ENCODE measurements around the gene SLC1A7. TPM values are rescaled to one million over a fixed set of nuclear protein-coding genes. Genes with fewer than 3 reads are reported as not detected.

Gene SLC1A7
- total RNA-seq, 1 experiment from 2014 or later: not detected

DNA sequence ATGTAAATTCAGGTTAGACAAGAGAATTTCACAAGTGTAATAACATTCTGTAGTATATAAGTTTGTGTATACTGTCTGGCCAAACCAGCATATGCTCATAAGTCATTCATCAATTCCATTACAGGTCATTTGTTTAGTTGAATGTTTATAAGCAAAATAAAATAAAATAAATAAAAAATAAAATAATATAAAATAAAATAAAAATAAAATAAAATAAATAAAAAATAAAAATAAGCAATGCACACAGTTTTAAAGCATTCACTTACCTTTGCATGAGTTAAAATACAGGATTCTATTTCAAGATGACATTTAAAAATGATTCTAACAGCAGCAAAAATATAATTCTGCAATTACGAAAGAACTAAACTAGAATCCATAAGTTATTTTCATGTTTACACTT is 70.5 kb downstream of the SLC1A7 start:
- Histone ChIP-seq H3K9me2 (ENCODE audit: insufficient read depth) (no peaks in the 10 kb centered on the region), H3K9ac (ENCODE audit: low read length) (no peak overlapping the region), H3K36me3 (ENCODE audit: control insufficient read depth in 1 of 2, insufficient read depth in 2 of 2, low read length in 2 of 2) (no peaks in the 10 kb centered on the region), H2AFZ (ENCODE audit: low read depth, low read length, poor library complexity, severe bottlenecking) (no peak overlapping the region), H3K27me3 (ENCODE audit: insufficient read depth, low read length) (no peaks in the 10 kb centered on the region), H3K27ac (ENCODE audit: low read depth, low read length) (no peak overlapping the region), H3K4me2 (ENCODE audit: low read length) (no peak overlapping the region), H3K4me1 (ENCODE audit: control insufficient read depth in 1 of 2, insufficient read depth in 2 of 2, low read length in 2 of 2) (no peaks in the 10 kb centered on the region), H4K20me1 (ENCODE audit: insufficient read depth) (no peaks in the 10 kb centered on the region), H3K4me3 (replicated peaks in 1 of 2; ENCODE audit: low read depth in 1 of 2, low read length in 2 of 2) (no peak overlapping the region), H3K79me2 (ENCODE audit: insufficient read depth, low read length) (no peaks in the 10 kb centered on the region), H3K9me3 (ENCODE audit: control insufficient read depth in 1 of 2, insufficient read depth in 1 of 2, low read depth in 1 of 2, low read length in 2 of 2) (no peaks in the 10 kb centered on the region)
- ATAC-seq: no peak
- CTCF ChIA-PET: no interaction called here
- POLR2A ChIA-PET: no interaction called here
- RAD21 ChIA-PET (ENCODE audit: low non-redundant PET in 1 of 2, low total read pairs in 2 of 2, uncharacterized antibody in 2 of 2, unreplicated experiment in 2 of 2): no interaction called here
- intact Hi-C loops (cut with micrococcal nuclease): no loop called here
- DNase-seq (ENCODE audit: low read depth, low spot score): no peak
- TF ChIP-seq, protein P1, sequence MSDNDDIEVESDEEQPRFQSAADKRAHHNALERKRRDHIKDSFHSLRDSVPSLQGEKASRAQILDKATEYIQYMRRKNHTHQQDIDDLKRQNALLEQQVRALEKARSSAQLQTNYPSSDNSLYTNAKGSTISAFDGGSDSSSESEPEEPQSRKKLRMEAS (IDR thresholded peaks at IDR 0.05): no peak
- no peak for TF ChIP-seq TCF7L2 (IDR thresholded peaks at IDR 0.05; ENCODE audit: borderline replicate concordance, extremely low read depth, insufficient read depth, insufficient read length)
- TF ChIP-seq ELF1 (IDR thresholded peaks at IDR 0.05; ENCODE audit: borderline replicate concordance, low read depth): no peak
- TF ChIP-seq EZH2 (IDR thresholded peaks at IDR 0.05): no peak
- TF ChIP-seq JUND (IDR thresholded peaks at IDR 0.05): no peak
- no peak for TF ChIP-seq ZFX (IDR thresholded peaks at IDR 0.05)
- no TSS peak for BruUV-seq (replicated peaks)

DNA sequence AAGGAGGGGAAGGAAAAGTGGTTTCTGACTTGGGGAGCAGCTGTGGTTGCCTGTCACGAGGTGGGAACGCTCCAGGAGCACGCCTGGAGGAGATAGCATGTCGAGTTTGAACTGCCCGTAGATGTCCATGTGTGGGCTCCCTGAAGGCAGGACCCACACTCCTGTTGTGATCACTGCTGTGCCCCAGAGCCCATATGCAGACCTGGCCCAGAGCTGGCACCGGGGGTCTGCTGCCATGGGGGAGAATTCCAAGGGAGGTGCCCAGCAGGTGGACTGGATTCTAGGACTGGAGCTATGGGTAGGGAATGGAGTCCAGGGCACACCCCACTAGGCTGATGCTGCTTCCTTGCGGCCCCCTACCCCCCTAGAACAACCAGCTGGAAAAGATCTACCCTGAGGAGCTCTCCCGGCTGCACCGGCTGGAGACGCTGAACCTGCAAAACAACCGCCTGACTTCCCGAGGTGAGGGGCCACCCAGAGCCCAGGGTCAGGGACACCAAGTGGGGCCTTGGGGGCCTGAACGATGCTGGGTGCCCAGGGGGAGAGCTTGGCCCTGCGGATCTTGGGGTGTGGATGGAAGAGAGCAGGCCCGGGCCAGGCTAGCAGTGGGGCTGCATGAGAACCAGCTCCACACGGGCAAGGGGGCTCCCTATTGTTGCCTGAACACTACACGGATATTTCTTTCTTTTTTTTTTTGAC is 71.1 kb downstream of the SLC1A7 start:
- no peaks in the 10 kb centered on the region for H3K9me3 ChIP-seq (ENCODE audit: control insufficient read depth in 1 of 2, insufficient read depth in 1 of 2, low read depth in 1 of 2, low read length in 2 of 2)
- ChIA-PET RAD21 (ENCODE audit: low non-redundant PET in 1 of 2, low total read pairs in 2 of 2, uncharacterized antibody in 2 of 2, unreplicated experiment in 2 of 2) (no interaction called here), POLR2A (no interaction called here), CTCF (no interaction called here)
- BruUV-seq (replicated peaks): no TSS peak
- DNase-seq (ENCODE audit: low read depth, low spot score): no peak
- no peak overlapping the region for H2AFZ ChIP-seq (ENCODE audit: low read depth, low read length, poor library complexity, severe bottlenecking)
- H3K79me2 ChIP-seq (ENCODE audit: insufficient read depth, low read length): no peaks in the 10 kb centered on the region
- H3K9me2 ChIP-seq (ENCODE audit: insufficient read depth): no peaks in the 10 kb centered on the region
- no peak overlapping the region for H3K27ac ChIP-seq (ENCODE audit: low read depth, low read length)
- no peak overlapping the region for H3K4me3 ChIP-seq (replicated peaks in 1 of 2; ENCODE audit: low read depth in 1 of 2, low read length in 2 of 2)
- H3K9ac ChIP-seq (ENCODE audit: low read length): no peak overlapping the region
- H4K20me1 ChIP-seq (ENCODE audit: insufficient read depth): no peaks in the 10 kb centered on the region
- intact Hi-C loops (cut with micrococcal nuclease): no loop called here
- no peak for ATAC-seq
- H3K36me3 ChIP-seq (ENCODE audit: control insufficient read depth in 1 of 2, insufficient read depth in 2 of 2, low read length in 2 of 2): no peaks in the 10 kb centered on the region
- no peaks in the 10 kb centered on the region for H3K27me3 ChIP-seq (ENCODE audit: insufficient read depth, low read length)
- no peaks in the 10 kb centered on the region for H3K4me1 ChIP-seq (ENCODE audit: control insufficient read depth in 1 of 2, insufficient read depth in 2 of 2, low read length in 2 of 2)
- no peak overlapping the region for H3K4me2 ChIP-seq (ENCODE audit: low read length)
- TF ChIP-seq, protein P2, sequence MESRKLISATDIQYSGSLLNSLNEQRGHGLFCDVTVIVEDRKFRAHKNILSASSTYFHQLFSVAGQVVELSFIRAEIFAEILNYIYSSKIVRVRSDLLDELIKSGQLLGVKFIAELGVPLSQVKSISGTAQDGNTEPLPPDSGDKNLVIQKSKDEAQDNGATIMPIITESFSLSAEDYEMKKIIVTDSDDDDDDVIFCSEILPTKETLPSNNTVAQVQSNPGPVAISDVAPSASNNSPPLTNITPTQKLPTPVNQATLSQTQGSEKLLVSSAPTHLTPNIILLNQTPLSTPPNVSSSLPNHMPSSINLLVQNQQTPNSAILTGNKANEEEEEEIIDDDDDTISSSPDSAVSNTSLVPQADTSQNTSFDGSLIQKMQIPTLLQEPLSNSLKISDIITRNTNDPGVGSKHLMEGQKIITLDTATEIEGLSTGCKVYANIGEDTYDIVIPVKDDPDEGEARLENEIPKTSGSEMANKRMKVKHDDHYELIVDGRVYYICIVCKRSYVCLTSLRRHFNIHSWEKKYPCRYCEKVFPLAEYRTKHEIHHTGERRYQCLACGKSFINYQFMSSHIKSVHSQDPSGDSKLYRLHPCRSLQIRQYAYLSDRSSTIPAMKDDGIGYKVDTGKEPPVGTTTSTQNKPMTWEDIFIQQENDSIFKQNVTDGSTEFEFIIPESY (IDR thresholded peaks at IDR 0.05; ENCODE audit: extremely low read depth, insufficient replicate concordance, low read length): no peak
- TF ChIP-seq JUND (IDR thresholded peaks at IDR 0.05) (no peak), ZNF274 (IDR thresholded peaks at IDR 0.05; ENCODE audit: low read depth, low read length) (no peak), YY1 (IDR thresholded peaks at IDR 0.05; ENCODE audit: extremely low read depth, insufficient replicate concordance, low read depth, low read length) (no peak), RAD21 (IDR thresholded peaks at IDR 0.05; ENCODE audit: low read depth) (no peak), EZH2phosphoT487 (IDR thresholded peaks at IDR 0.05; ENCODE audit: borderline replicate concordance) (no peak), ELF1 (IDR thresholded peaks at IDR 0.05; ENCODE audit: borderline replicate concordance, low read depth) (no peak), SP1 (IDR thresholded peaks at IDR 0.05; ENCODE audit: low read depth) (no peak), CBX3 (IDR thresholded peaks at IDR 0.05; ENCODE audit: low read depth) (no peak)
- TF ChIP-seq, protein P3, sequence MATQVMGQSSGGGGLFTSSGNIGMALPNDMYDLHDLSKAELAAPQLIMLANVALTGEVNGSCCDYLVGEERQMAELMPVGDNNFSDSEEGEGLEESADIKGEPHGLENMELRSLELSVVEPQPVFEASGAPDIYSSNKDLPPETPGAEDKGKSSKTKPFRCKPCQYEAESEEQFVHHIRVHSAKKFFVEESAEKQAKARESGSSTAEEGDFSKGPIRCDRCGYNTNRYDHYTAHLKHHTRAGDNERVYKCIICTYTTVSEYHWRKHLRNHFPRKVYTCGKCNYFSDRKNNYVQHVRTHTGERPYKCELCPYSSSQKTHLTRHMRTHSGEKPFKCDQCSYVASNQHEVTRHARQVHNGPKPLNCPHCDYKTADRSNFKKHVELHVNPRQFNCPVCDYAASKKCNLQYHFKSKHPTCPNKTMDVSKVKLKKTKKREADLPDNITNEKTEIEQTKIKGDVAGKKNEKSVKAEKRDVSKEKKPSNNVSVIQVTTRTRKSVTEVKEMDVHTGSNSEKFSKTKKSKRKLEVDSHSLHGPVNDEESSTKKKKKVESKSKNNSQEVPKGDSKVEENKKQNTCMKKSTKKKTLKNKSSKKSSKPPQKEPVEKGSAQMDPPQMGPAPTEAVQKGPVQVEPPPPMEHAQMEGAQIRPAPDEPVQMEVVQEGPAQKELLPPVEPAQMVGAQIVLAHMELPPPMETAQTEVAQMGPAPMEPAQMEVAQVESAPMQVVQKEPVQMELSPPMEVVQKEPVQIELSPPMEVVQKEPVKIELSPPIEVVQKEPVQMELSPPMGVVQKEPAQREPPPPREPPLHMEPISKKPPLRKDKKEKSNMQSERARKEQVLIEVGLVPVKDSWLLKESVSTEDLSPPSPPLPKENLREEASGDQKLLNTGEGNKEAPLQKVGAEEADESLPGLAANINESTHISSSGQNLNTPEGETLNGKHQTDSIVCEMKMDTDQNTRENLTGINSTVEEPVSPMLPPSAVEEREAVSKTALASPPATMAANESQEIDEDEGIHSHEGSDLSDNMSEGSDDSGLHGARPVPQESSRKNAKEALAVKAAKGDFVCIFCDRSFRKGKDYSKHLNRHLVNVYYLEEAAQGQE (IDR thresholded peaks at IDR 0.05; ENCODE audit: low read depth): no peak
- TF ChIP-seq, protein P4, sequence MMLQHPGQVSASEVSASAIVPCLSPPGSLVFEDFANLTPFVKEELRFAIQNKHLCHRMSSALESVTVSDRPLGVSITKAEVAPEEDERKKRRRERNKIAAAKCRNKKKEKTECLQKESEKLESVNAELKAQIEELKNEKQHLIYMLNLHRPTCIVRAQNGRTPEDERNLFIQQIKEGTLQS (IDR thresholded peaks at IDR 0.05): no peak

Measured in HCT116 (cell line).